ENCODE measurements around the gene SUPT20HL1. TPM values are rescaled to one million over a fixed set of nuclear protein-coding genes. Genes with fewer than 3 reads are reported as not detected.

Gene SUPT20HL1
- total and polyA plus RNA-seq, 10 of the 15 experiments (the other 5 are each of a cell fraction or from before 2014, with no cell fraction given): not detected

DNA sequence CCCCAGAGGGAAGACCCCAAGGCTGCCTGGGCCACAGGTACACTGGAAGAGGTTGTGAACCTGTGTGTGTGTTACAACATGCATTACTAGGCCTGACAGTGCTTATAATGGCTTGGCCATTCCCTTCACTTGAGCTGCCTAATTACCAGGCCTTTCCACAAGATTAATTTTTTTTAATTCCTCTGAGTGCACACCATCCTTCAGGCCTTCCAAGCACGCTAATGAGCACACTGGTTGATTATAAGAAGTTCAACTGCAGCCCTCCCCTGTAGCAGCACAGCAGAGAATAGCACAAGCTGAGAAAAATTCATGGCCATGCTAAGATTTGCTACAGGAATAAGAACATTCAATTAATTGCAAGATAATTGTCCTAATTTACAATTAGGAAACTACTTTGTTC, 44.3 kb upstream of the SUPT20HL1 start (continued):
- TF ChIP-seq, protein P1, sequence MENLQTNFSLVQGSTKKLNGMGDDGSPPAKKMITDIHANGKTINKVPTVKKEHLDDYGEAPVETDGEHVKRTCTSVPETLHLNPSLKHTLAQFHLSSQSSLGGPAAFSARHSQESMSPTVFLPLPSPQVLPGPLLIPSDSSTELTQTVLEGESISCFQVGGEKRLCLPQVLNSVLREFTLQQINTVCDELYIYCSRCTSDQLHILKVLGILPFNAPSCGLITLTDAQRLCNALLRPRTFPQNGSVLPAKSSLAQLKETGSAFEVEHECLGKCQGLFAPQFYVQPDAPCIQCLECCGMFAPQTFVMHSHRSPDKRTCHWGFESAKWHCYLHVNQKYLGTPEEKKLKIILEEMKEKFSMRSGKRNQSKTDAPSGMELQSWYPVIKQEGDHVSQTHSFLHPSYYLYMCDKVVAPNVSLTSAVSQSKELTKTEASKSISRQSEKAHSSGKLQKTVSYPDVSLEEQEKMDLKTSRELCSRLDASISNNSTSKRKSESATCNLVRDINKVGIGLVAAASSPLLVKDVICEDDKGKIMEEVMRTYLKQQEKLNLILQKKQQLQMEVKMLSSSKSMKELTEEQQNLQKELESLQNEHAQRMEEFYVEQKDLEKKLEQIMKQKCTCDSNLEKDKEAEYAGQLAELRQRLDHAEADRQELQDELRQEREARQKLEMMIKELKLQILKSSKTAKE (IDR thresholded peaks at IDR 0.05; ENCODE audit: low read depth, poor library complexity, severe bottlenecking): no peak
- TF ChIP-seq POLR2A (IDR thresholded peaks at IDR 0.05; ENCODE audit: low read depth, low read length) (no peak), ZNF384 (IDR thresholded peaks at IDR 0.05; ENCODE audit: borderline replicate concordance, low read depth, low read length) (no peak), IRF4 (IDR thresholded peaks at IDR 0.05; ENCODE audit: low read depth, low read length) (no peak), FOXK2 (IDR thresholded peaks at IDR 0.05) (no peak), FOS (IDR thresholded peaks at IDR 0.05; ENCODE audit: borderline replicate concordance, extremely low read depth, insufficient read length) (no peak), EGR1 (IDR thresholded peaks at IDR 0.05; ENCODE audit: borderline replicate concordance in 1 of 2, low read depth in 2 of 2, low read length in 2 of 2) (no peak), RUNX3 (IDR thresholded peaks at IDR 0.05; ENCODE audit: low read length) (no peak), ZNF207 (IDR thresholded peaks at IDR 0.05; ENCODE audit: borderline replicate concordance) (no peak)
- TF ChIP-seq, protein P2, sequence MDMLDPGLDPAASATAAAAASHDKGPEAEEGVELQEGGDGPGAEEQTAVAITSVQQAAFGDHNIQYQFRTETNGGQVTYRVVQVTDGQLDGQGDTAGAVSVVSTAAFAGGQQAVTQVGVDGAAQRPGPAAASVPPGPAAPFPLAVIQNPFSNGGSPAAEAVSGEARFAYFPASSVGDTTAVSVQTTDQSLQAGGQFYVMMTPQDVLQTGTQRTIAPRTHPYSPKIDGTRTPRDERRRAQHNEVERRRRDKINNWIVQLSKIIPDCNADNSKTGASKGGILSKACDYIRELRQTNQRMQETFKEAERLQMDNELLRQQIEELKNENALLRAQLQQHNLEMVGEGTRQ (IDR thresholded peaks at IDR 0.05; ENCODE audit: borderline replicate concordance, low read depth, low read length): no peak
- TF ChIP-seq, protein P3, sequence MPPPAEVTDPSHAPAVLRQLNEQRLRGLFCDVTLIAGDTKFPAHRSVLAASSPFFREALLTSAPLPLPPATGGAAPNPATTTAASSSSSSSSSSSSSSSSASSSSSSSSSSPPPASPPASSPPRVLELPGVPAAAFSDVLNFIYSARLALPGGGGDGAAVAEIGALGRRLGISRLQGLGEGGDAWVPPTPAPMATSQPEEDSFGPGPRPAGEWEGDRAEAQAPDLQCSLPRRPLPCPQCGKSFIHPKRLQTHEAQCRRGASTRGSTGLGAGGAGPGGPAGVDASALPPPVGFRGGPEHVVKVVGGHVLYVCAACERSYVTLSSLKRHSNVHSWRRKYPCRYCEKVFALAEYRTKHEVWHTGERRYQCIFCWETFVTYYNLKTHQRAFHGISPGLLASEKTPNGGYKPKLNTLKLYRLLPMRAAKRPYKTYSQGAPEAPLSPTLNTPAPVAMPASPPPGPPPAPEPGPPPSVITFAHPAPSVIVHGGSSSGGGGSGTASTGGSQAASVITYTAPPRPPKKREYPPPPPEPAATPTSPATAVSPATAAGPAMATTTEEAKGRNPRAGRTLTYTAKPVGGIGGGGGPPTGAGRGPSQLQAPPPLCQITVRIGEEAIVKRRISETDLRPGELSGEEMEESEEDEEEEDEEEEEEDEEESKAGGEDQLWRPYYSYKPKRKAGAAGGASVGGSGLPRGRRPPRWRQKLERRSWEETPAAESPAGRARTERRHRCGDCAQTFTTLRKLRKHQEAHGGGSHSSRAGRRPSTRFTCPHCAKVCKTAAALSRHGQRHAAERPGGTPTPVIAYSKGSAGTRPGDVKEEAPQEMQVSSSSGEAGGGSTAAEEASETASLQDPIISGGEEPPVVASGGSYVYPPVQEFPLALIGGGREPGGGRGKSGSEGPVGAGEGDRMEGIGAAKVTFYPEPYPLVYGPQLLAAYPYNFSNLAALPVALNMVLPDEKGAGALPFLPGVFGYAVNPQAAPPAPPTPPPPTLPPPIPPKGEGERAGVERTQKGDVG (CRISPR knock-in tag; IDR thresholded peaks at IDR 0.05): no peak
